ENCODE results near the gene BTF3L4. TPM values are rescaled to one million over a fixed set of nuclear protein-coding genes. Genes with fewer than 3 reads are reported as not detected.
"Not testable (repeated sequence)": the region's sequence is repeated elsewhere in the genome, so short reads cannot be mapped to it uniquely, and the experiment has no call there.

The BTF3L4 gene
- total RNA-seq, 1 donor from 2014 or later, result 29.9 TPM

- DNase-seq (ENCODE audit: low read depth in 2 of 2), result peak; percentile 88 to 94
Observed at GRCh38 chr1:52055066-52055865, 829 bp upstream of the BTF3L4 start, which contains the start of gene TXNDC12. Gene TXNDC12, minus strand, starts transcription at chr1:52055191. Its CDS starts 95 bp downstream, at chr1:52055096.

- no peak for DNase-seq (ENCODE audit: low read depth in 2 of 2)
Observed at GRCh38 chr1:52055866-52056162, 281 bp upstream of the BTF3L4 start.

- DNase-seq (ENCODE audit: low read depth in 2 of 2), result no peak
Observed at GRCh38 chr1:52056937-52057231, 789 bp downstream of the BTF3L4 start.

- DNase-seq (ENCODE audit: low read depth in 2 of 2), result no peak
Observed at GRCh38 chr1:52057255-52057654, 1.2 kb downstream of the BTF3L4 start.

GRCh38 chr1:52057876-52058415 is 1.9 kb downstream of the BTF3L4 start:
- no peak for DNase-seq (ENCODE audit: low read depth in 2 of 2)

GRCh38 chr1:52059321-52059720 is 3.2 kb downstream of the BTF3L4 start:
- DNase-seq (ENCODE audit: low read depth in 2 of 2), result no peak

GRCh38 chr1:52059888-52060287 is 3.8 kb downstream of the BTF3L4 start:
- no peak for DNase-seq (ENCODE audit: low read depth in 2 of 2)

GRCh38 chr1:52060822-52061221 is 4.7 kb downstream of the BTF3L4 start:
- DNase-seq (ENCODE audit: low read depth in 2 of 2), result no peak

GRCh38 chr1:52063192-52063591 is 7.1 kb downstream of the BTF3L4 start:
- DNase-seq (ENCODE audit: low read depth in 2 of 2), result no peak

GRCh38 chr1:52070704-52071103 is 14.6 kb downstream of the BTF3L4 start:
- DNase-seq (ENCODE audit: low read depth in 2 of 2), result no peak

GRCh38 chr1:52072291-52072690 is 16.2 kb downstream of the BTF3L4 start:
- no peak for DNase-seq (ENCODE audit: low read depth in 2 of 2)

- not testable (repeated sequence) for DNase-seq (ENCODE audit: low read depth in 2 of 2)
Observed at GRCh38 chr1:52077277-52077676, 21.2 kb downstream of the BTF3L4 start.

- no peak for DNase-seq (ENCODE audit: low read depth in 2 of 2)
Observed at GRCh38 chr1:52080014-52080415, 23.9 kb downstream of the BTF3L4 start.

- not testable (repeated sequence) for DNase-seq (ENCODE audit: low read depth in 2 of 2)
Observed at GRCh38 chr1:52087892-52088291, 31.8 kb downstream of the BTF3L4 start.

GRCh38 chr1:52094300-52094699 is 38.2 kb downstream of the BTF3L4 start:
- not testable (repeated sequence) for DNase-seq (ENCODE audit: low read depth in 2 of 2)

- no peak for DNase-seq (ENCODE audit: low read depth in 2 of 2)
Observed at GRCh38 chr1:52096216-52096615, 40.1 kb downstream of the BTF3L4 start.

- DNase-seq (ENCODE audit: low read depth in 2 of 2), result no peak
Observed at GRCh38 chr1:52098139-52098871, 42.2 kb downstream of the BTF3L4 start.

GRCh38 chr1:52102336-52103013 is 46.4 kb downstream of the BTF3L4 start:
- DNase-seq (ENCODE audit: low read depth in 2 of 2), result no peak

- no peak for DNase-seq (ENCODE audit: low read depth in 2 of 2)
Observed at GRCh38 chr1:52111492-52111891, 55.4 kb downstream of the BTF3L4 start.

GRCh38 chr1:52112489-52112888 is 56.4 kb downstream of the BTF3L4 start:
- no peak for DNase-seq (ENCODE audit: low read depth in 2 of 2)

GRCh38 chr1:52119301-52120079 is 63.4 kb downstream of the BTF3L4 start:
- no peak for DNase-seq (ENCODE audit: low read depth in 2 of 2)

Measured in dermis microvascular lymphatic vessel endothelial cell (primary cell).